ENCODE measurements around the gene CNOT4.

The CNOT4 gene

GRCh38 chr7:135389971-135390370, 119.9 kb downstream of the CNOT4 start:
- no peak for DNase-seq (ENCODE audit: low read depth)
- no peak for TF ChIP-seq CTCF (IDR thresholded peaks at IDR 0.05; ENCODE audit: low read depth, low read length, missing control alignments)
- no peak overlapping the region for H3K4me3 ChIP-seq (ENCODE audit: low read depth, low read length)
- in situ Hi-C loops (cut with HindIII; ENCODE audit: low sequenced_read_pairs) = no loop called here

GRCh38 chr7:135388616-135389015, 121.3 kb downstream of the CNOT4 start:
- DNase-seq (ENCODE audit: low read depth) = no peak
- no peak for TF ChIP-seq CTCF (IDR thresholded peaks at IDR 0.05; ENCODE audit: low read depth, low read length, missing control alignments)
- in situ Hi-C loops (cut with HindIII; ENCODE audit: low sequenced_read_pairs) = no loop called here
- no peak overlapping the region for H3K4me3 ChIP-seq (ENCODE audit: low read depth, low read length)

DNA sequence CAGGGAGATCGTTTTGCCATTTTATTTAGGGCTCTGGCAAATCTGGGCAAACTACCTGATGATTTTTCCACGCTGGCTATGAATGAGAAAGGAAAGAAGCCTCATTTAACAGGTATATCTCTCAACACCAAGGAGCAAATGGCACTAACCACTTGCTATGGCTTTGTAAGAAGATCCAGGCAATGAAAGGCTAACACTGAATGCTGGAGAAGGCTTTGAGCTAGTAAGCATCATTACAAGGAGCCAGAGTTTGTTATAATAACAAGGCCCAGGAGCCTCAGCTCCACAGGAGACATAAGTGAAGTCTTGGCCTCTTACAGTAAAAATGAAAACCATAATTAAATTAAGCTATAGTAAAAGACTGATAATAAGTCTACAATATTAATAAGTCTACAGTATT, 123.1 kb downstream of the CNOT4 start:
- no peak overlapping the region for H3K4me3 ChIP-seq (ENCODE audit: low read depth, low read length)
- DNase-seq (ENCODE audit: low read depth) = no peak
- TF ChIP-seq CTCF (IDR thresholded peaks at IDR 0.05; ENCODE audit: low read depth, low read length, missing control alignments) = no peak
- in situ Hi-C loops (cut with HindIII; ENCODE audit: low sequenced_read_pairs) = no loop called here

DNA sequence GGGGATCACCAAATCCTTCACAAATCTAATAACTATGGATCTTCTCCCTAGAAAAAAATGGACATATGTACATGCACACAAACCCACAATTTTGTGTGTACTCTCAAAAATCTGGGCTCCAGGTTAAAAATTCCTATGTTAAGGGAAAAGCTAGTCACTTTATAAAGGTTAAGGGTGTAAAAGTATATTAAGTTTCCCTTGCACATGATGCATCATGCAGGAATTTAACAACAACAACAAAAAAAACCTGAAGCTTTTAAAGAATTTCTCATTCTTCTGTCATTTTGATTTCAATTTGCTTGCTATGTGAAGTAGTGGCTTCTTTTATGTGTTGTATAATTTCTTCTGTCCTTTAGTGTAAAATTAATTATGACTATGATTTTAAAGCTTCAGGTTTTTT, 123.7 kb downstream of the CNOT4 start:
- in situ Hi-C loops (cut with HindIII; ENCODE audit: low sequenced_read_pairs) = no loop called here
- no peak for DNase-seq (ENCODE audit: low read depth)
- no peak for TF ChIP-seq CTCF (IDR thresholded peaks at IDR 0.05; ENCODE audit: low read depth, low read length, missing control alignments)
- H3K4me3 ChIP-seq (ENCODE audit: low read depth, low read length) = no peak overlapping the region

- TF ChIP-seq CTCF (IDR thresholded peaks at IDR 0.05; ENCODE audit: low read depth, low read length, missing control alignments) = no peak
- DNase-seq (ENCODE audit: low read depth) = no peak
- no peak overlapping the region for H3K4me3 ChIP-seq (ENCODE audit: low read depth, low read length)
- in situ Hi-C loops (cut with HindIII; ENCODE audit: low sequenced_read_pairs) = no loop called here
These were observed 124.7 kb downstream of the CNOT4 start for GRCh38 chr7:135385209-135385608.

- in situ Hi-C loops (cut with HindIII; ENCODE audit: low sequenced_read_pairs) = no loop called here
- H3K4me3 ChIP-seq (ENCODE audit: low read depth, low read length) = no peak overlapping the region
- no peak for DNase-seq (ENCODE audit: low read depth)
- no peak for TF ChIP-seq CTCF (IDR thresholded peaks at IDR 0.05; ENCODE audit: low read depth, low read length, missing control alignments)
These were observed 126.3 kb downstream of the CNOT4 start for GRCh38 chr7:135383525-135384175.
